ENCODE results near the gene RNFT1. TPM values are rescaled to one million over a fixed set of nuclear protein-coding genes. Genes with fewer than 3 reads are reported as not detected.
A peak's percentile ranks its signal among the peaks of the same experiment; 100 is the strongest.
"Not testable (repeated sequence)": the region's sequence is repeated elsewhere in the genome, so short reads cannot be mapped to it uniquely, and the experiment has no call there.

RNFT1 gene
- total RNA-seq, 1 experiment from 2014 or later, result 18.1 TPM

DNA sequence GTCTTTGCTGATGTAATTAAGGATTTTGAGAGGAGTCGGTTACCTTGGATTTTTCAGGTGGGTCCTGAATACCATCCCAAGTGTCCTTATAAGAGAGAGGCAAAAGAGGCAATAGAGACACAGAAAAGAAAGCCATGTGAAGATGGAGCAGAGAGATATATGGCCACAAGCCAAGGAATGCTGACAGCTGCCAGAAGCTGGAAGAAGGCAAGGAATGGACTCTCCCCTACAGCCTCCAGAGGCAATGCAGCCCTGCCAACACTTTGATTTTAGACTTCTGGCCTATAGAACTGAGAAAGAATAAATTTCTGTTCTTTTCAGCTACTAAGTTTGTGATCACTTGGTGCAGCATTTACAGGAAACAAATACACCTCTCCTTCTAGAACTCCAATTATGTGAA is 8.2 kb upstream of the RNFT1 start:
- Histone ChIP-seq H3K27ac (ENCODE audit: low read length) (no peak overlapping the region), H3F3A (ENCODE audit: low read length, unreplicated experiment) (no peaks in the 10 kb centered on the region), H3K4me3 (ENCODE audit: low read length) (no peak overlapping the region), H3K79me2 (ENCODE audit: low read length) (no peaks in the 10 kb centered on the region), H3K4me2 (ENCODE audit: low read length) (no peak overlapping the region), H3K9me3 (ENCODE audit: low read length) (no peaks in the 10 kb centered on the region), H3K36me3 (ENCODE audit: low read depth, low read length) (no peaks in the 10 kb centered on the region), H4K20me1 (ENCODE audit: low read length) (no peaks in the 10 kb centered on the region), H3K9ac (ENCODE audit: low read length) (no peak overlapping the region), H3K9me2 (replicated peaks; ENCODE audit: low read length) (no peaks in the 10 kb centered on the region), H3K27me3 (ENCODE audit: low read length) (no peaks in the 10 kb centered on the region), H3K4me1 (ENCODE audit: insufficient read depth, low read length) (no peaks in the 10 kb centered on the region), H2AFZ (ENCODE audit: low read length) (no peak overlapping the region)
- ATAC-seq, result no peak
- intact Hi-C loops (cut with micrococcal nuclease), result no loop called here
- no TSS peak for BruUV-seq (replicated peaks)
- DNase-seq, result peak; percentile 25
- ChIA-PET CTCF (no interaction called here), POLR2A (ENCODE audit: unreplicated experiment) (no interaction called here)
- TF ChIP-seq EZH2 (IDR thresholded peaks at IDR 0.05; ENCODE audit: low read length, unreplicated experiment) (no peak), EZH2phosphoT487 (IDR thresholded peaks at IDR 0.05; ENCODE audit: borderline replicate concordance, low read length) (no peak)
- TF ChIP-seq, protein P1, sequence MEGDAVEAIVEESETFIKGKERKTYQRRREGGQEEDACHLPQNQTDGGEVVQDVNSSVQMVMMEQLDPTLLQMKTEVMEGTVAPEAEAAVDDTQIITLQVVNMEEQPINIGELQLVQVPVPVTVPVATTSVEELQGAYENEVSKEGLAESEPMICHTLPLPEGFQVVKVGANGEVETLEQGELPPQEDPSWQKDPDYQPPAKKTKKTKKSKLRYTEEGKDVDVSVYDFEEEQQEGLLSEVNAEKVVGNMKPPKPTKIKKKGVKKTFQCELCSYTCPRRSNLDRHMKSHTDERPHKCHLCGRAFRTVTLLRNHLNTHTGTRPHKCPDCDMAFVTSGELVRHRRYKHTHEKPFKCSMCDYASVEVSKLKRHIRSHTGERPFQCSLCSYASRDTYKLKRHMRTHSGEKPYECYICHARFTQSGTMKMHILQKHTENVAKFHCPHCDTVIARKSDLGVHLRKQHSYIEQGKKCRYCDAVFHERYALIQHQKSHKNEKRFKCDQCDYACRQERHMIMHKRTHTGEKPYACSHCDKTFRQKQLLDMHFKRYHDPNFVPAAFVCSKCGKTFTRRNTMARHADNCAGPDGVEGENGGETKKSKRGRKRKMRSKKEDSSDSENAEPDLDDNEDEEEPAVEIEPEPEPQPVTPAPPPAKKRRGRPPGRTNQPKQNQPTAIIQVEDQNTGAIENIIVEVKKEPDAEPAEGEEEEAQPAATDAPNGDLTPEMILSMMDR (conservative IDR thresholded peaks at IDR 0.05; ENCODE audit: low read depth, low read length), result no peak

DNA sequence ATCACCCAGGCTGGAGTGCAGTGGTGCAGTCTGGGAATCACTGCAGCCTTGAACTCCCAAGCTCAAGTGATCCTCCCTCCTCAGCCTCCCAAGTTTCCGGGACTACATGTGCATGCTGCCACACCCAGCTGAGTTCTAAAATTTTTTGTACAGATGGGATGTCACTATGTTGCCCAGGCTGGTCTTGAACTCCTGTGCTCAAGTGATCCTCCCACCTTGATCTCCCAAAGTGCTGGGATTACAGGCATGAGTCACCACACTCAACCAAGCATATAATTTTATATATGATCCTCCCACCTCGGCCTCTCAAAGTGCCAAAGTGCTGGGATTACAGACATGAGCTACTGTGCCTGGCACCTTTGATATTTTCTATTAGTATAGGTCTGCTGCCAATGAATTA is 7.2 kb upstream of the RNFT1 start:
- DNase-seq; H3K9ac ChIP-seq (ENCODE audit: low read length); H3K4me1 ChIP-seq (ENCODE audit: insufficient read depth, low read length); H3F3A ChIP-seq (ENCODE audit: low read length, unreplicated experiment); H3K27me3 ChIP-seq (ENCODE audit: low read length); ATAC-seq; H3K79me2 ChIP-seq (ENCODE audit: low read length); H3K36me3 ChIP-seq (ENCODE audit: low read depth, low read length); H3K9me3 ChIP-seq (ENCODE audit: low read length); H3K27ac ChIP-seq (ENCODE audit: low read length); BruUV-seq (replicated peaks); H3K4me2 ChIP-seq (ENCODE audit: low read length); intact Hi-C loops (cut with micrococcal nuclease); H4K20me1 ChIP-seq (ENCODE audit: low read length); POLR2A ChIA-PET (ENCODE audit: unreplicated experiment); H3K4me3 ChIP-seq (ENCODE audit: low read length); H3K9me2 ChIP-seq (replicated peaks; ENCODE audit: low read length); CTCF ChIA-PET; H2AFZ ChIP-seq (ENCODE audit: low read length): not testable (repeated sequence)

DNA sequence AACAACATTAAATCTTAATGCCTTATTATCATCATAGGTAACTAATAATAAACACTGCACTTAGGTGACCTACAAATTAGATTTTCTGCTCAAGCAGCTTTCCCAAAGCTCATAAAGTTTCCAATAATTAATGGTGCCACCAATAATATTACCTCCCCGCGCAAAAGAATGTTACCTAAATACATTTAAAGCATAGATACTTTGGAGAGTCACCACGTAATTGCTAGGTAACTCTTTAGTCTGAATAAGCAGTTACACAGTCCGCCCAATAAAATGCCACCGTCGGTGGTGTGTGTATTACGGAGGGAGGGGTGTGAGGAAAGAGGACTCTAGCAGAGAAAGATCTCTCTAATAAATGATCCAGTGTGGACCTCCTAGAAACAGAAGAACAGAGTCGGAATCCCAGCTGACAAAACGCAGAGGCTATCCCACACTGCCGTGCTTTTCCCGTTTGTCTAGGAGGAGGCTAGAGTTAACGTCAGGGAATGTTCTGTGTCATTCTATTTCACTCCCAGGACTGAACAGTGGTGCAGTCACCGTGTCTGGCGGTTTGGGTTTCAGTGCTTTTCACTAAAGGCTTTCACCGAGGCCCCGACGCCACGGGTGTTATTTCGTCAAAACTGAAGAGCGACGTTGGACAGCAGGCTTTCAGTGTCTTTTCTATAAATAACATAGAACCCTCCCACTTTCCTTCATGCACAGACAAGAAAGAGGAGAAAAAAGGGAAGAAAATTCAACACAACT is 630 bp downstream of the RNFT1 start:
- no peaks in the 10 kb centered on the region for H4K20me1 ChIP-seq (ENCODE audit: low read length)
- no peaks in the 10 kb centered on the region for H3F3A ChIP-seq (ENCODE audit: low read length, unreplicated experiment)
- H3K4me3 ChIP-seq (ENCODE audit: low read length), result peak overlapping the region; percentile 92
- H3K9ac ChIP-seq (ENCODE audit: low read length), result peak overlapping the region; percentile 77
- H2AFZ ChIP-seq (ENCODE audit: low read length), result peak overlapping the region; percentile 100
- intact Hi-C loops (cut with micrococcal nuclease), result no loop called here
- CTCF ChIA-PET, result interaction anchor here (1.1 kb wide), 1 partner anchor 73 kb away, joined by 6 read pairs; no protein-coding TSS in a partner anchor
- ATAC-seq (peak; percentile 61), DNase-seq (peak; percentile 68)
- H3K9me2 ChIP-seq (replicated peaks; ENCODE audit: low read length), result no peaks in the 10 kb centered on the region
- H3K79me2 ChIP-seq (ENCODE audit: low read length), result peaks cover 6% of the 10 kb centered on the region
- peak overlapping the region; percentile 94 for H3K4me2 ChIP-seq (ENCODE audit: low read length)
- peaks cover 17% of the 10 kb centered on the region for H3K4me1 ChIP-seq (ENCODE audit: insufficient read depth, low read length)
- no peak for TF ChIP-seq EZH2phosphoT487 (IDR thresholded peaks at IDR 0.05; ENCODE audit: borderline replicate concordance, low read length)
- TF ChIP-seq, protein P1 (conservative IDR thresholded peaks at IDR 0.05; ENCODE audit: low read depth, low read length), result no peak
- TF ChIP-seq EZH2 (IDR thresholded peaks at IDR 0.05; ENCODE audit: low read length, unreplicated experiment), result no peak
- no peaks in the 10 kb centered on the region for H3K9me3 ChIP-seq (ENCODE audit: low read length)
- BruUV-seq (replicated peaks), result TSS peak; percentile 73
- H3K27me3 ChIP-seq (ENCODE audit: low read length), result no peaks in the 10 kb centered on the region
- POLR2A ChIA-PET (ENCODE audit: unreplicated experiment), result interaction anchor here (0.6 kb wide), 2 partner anchors 127 to 1881 kb away, joined by 4 to 5 read pairs; no protein-coding TSS in a partner anchor
- no peaks in the 10 kb centered on the region for H3K36me3 ChIP-seq (ENCODE audit: low read depth, low read length)
- H3K27ac ChIP-seq (ENCODE audit: low read length), result peak overlapping the region; percentile 77
